Activated CD8-positive, alpha-beta T cell treated with anti-CD3 and anti-CD28 coated beads, Interleukin-2, amount 10 ng/mL, durations not matched to agents 7 days and 5 days (primary cell): ENCODE data around the gene KLHL35. TPM values are rescaled to one million over a fixed set of nuclear protein-coding genes. Genes with fewer than 3 reads are reported as not detected.
"Not testable (repeated sequence)": the region's sequence is repeated elsewhere in the genome, so short reads cannot be mapped to it uniquely, and the experiment has no call there.

Experiments used
- ATAC-seq: fragments of 150-1000 bp; cut with Tn5 transposase; one replicate; pipeline ENCODE4 v1.10.0; 2021; ENCODE audit warnings: moderate library complexity
- CTCF ChIA-PET: fragments of 350-600 bp; sonication (Branson Sonifier 250); formaldehyde crosslinking; loops from one replicate; lab custom pipeline; 2021; ENCODE audit warnings: antibody characterized with exemption; lab: Charles Lee
- POLR2A ChIA-PET: fragments of 350-600 bp; sonication (Branson Sonifier 250); formaldehyde crosslinking; loops from one replicate; lab custom pipeline; 2021; ENCODE audit warnings: antibody characterized with exemption; lab: Charles Lee
- DNase-seq: peaks from one replicate; pipeline ENCODE4 v3.0.0-alpha.2; 2020
- H3K27ac Mint-ChIP-seq: one replicate; pipeline ENCODE4 v1.8.0; 2021; ENCODE audit warnings: mild to moderate bottlenecking, mixed read lengths
- H3K27me3 Mint-ChIP-seq: one replicate; pipeline ENCODE4 v1.8.0; 2021; ENCODE audit warnings: low read depth, mixed read lengths
- H3K36me3 Mint-ChIP-seq: one replicate; pipeline ENCODE4 v1.8.0; 2021; ENCODE audit warnings: low read depth, mixed read lengths
- H3K4me1 Mint-ChIP-seq: one replicate; pipeline ENCODE4 v1.8.0; 2021; ENCODE audit warnings: low read depth, mixed read lengths
- H3K4me3 Mint-ChIP-seq: one replicate; pipeline ENCODE4 v1.8.0; 2021; ENCODE audit warnings: mild to moderate bottlenecking, mixed read lengths
- H3K9me3 Mint-ChIP-seq: one replicate; pipeline ENCODE4 v1.8.0; 2022; ENCODE audit warnings: mixed read lengths; ENCODE audit not compliant: insufficient read depth
- total RNA-seq, 2 experiments: library from RNA; stranded (reverse); gene quantifications; one replicate each; pipeline ENCODE4 v1.2.3, GENCODE V29; 2021

KLHL35 gene
- total RNA-seq, 2 experiments from 2014 or later, result 0.26 to 0.31 TPM

DNA sequence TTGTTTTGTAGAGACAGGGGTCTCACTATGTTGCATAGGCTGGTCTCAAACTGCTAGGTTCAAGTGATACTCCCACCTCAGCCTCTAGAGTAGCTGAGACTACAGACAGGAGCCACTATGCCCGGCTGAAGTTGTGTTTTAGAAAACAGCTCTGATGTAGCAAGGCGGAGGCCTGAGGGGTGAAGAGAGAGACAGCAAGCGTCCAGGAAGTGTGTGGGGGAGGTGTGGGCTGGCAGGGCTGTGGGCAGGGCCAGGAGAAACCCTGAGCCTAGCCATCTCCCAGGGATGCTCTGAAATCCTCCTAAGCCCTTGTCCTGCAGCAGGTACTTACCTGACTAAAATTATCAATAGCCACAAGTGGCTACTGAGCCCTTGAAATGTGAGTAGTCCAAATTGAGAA lies 49.8 kb downstream of the KLHL35 start:
- POLR2A ChIA-PET, result interaction anchor here (0.6 to 2.8 kb wide), 7 partner anchors 31 to 107 kb away, joined by 3 to 12 read pairs (median 4); no protein-coding TSS in a partner anchor
- H3K27me3 Mint-ChIP-seq, result peaks cover 6% of the 10 kb centered on the region
- ATAC-seq (peak; percentile 81), DNase-seq (peak; percentile 72)
- H3K4me1 Mint-ChIP-seq, result peaks cover 31% of the 10 kb centered on the region
- H3K9me3 Mint-ChIP-seq, result no peaks in the 10 kb centered on the region
- H3K27ac Mint-ChIP-seq, result peak overlapping the region; percentile 92
- CTCF ChIA-PET, result interaction anchor here (0.7 to 12.3 kb wide), 12 partner anchors 11 to 106 kb away, joined by 3 to 401 read pairs (median 11); partner anchors contain the start of gene ARRB1
- no peaks in the 10 kb centered on the region for H3K36me3 Mint-ChIP-seq
- peak overlapping the region; percentile 19 for H3K4me3 Mint-ChIP-seq

GRCh38 chr11:75380716-75381420 lies 52.1 kb downstream of the KLHL35 start:
- ChIA-PET CTCF (interaction anchor here (0.6 to 12.3 kb wide), 6 partner anchors 9 to 104 kb away, joined by 3 to 401 read pairs (median 54); partner anchors contain the start of gene ARRB1), POLR2A (interaction anchor here (1.3 to 2.7 kb wide), 2 partner anchors 29 to 49 kb away, joined by 6 to 7 read pairs; partner anchors contain the start of gene ARRB1)
- Mint-ChIP-seq H3K4me1 (peaks cover 37% of the 10 kb centered on the region), H3K27me3 (no peaks in the 10 kb centered on the region), H3K36me3 (no peaks in the 10 kb centered on the region), H3K9me3 (no peaks in the 10 kb centered on the region), H3K27ac (peak overlapping the region; percentile 43), H3K4me3 (no peak overlapping the region)
- ATAC-seq, result no peak
- DNase-seq, result no peak

GRCh38 chr11:75380245-75380644 lies 52.8 kb downstream of the KLHL35 start:
- Mint-ChIP-seq H3K4me3 (no peak overlapping the region), H3K36me3 (no peaks in the 10 kb centered on the region)
- POLR2A ChIA-PET, result interaction anchor here (1.3 kb wide), 1 partner anchor 28 kb away, joined by 6 read pairs; the partner anchor contains the start of gene ARRB1

DNA sequence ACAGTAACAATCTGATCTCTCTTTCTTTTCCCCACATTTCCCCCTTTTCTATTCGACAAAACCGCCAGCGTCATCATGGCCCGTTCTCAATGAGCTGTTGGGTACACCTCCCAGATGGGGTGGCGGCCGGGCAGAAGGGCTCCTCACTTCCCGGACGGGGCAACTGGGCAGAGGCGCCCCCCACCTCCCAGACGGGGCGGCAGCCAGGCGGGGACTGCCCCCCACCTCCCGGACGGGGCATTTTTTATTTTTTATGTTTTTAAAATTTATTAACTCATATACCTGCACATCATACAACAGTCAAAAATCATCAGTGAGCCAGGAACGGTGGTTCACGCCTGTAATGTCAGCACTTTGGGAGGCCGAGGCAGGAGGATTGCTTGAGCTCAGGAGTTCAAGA lies 54.2 kb downstream of the KLHL35 start:
- DNase-seq, ATAC-seq, H3K27me3 Mint-ChIP-seq, H3K27ac Mint-ChIP-seq, H3K9me3 Mint-ChIP-seq, H3K36me3 Mint-ChIP-seq, H3K4me3 Mint-ChIP-seq, POLR2A ChIA-PET: not testable (repeated sequence)
- peaks cover 27% of the 10 kb centered on the region for H3K4me1 Mint-ChIP-seq
- CTCF ChIA-PET, result interaction anchor here (7.6 kb wide), 1 partner anchor 49 kb away, joined by 58 read pairs; no protein-coding TSS in a partner anchor

More at GRCh38 chr11:75380245-75380644, 52.8 kb downstream of the KLHL35 start:
- H3K27ac Mint-ChIP-seq, result no peak overlapping the region
- H3K4me1 Mint-ChIP-seq, result peaks cover 37% of the 10 kb centered on the region
- CTCF ChIA-PET, result interaction anchor here (5.9 to 12.3 kb wide), 3 partner anchors 29 to 103 kb away, joined by 49 to 401 read pairs (median 58); partner anchors contain the start of gene ARRB1
- ATAC-seq, result no peak
- H3K9me3 Mint-ChIP-seq, result no peaks in the 10 kb centered on the region
- H3K27me3 Mint-ChIP-seq, result no peaks in the 10 kb centered on the region
- DNase-seq, result no peak

DNA sequence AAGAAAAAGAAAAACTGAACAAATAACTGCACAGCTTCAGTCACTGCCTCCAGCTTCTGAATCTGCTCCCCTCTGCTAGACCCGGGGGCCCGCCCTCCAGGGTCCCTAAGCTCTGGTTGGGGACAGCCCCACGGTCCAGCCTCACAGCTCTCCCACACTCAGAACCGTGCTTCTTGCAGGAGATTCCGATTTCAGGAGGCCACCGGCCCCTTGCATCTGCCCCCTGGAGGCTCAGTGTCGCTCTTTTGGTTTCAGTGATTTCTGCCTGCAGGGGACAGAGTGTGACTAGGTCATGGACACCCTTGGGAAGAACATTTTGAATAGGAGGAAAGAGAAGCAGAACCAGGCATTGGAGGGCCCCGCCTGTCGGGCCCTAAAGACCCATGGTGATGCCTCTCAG lies 56.8 kb downstream of the KLHL35 start:
- no peak overlapping the region for H3K4me3 Mint-ChIP-seq
- H3K9me3 Mint-ChIP-seq, result no peaks in the 10 kb centered on the region
- no peaks in the 10 kb centered on the region for H3K27me3 Mint-ChIP-seq
- CTCF ChIA-PET, result interaction anchor here (0.7 to 2.0 kb wide), 5 partner anchors 8 to 100 kb away, joined by 3 to 7 read pairs (median 4); no protein-coding TSS in a partner anchor
- H3K27ac Mint-ChIP-seq, result no peak overlapping the region
- POLR2A ChIA-PET, result interaction anchor here (0.8 kb wide), 1 partner anchor 24 kb away, joined by 3 read pairs; no protein-coding TSS in a partner anchor
- DNase-seq, result no peak
- H3K36me3 Mint-ChIP-seq, result peaks cover 2% of the 10 kb centered on the region
- ATAC-seq, result no peak
- H3K4me1 Mint-ChIP-seq, result peaks cover 26% of the 10 kb centered on the region

- ATAC-seq (no peak), DNase-seq (no peak)
- CTCF ChIA-PET, result interaction anchor here (1.2 to 2.0 kb wide), 3 partner anchors 45 to 99 kb away, joined by 3 to 7 read pairs (median 6); no protein-coding TSS in a partner anchor
- Mint-ChIP-seq H3K9me3 (no peaks in the 10 kb centered on the region), H3K27me3 (no peaks in the 10 kb centered on the region), H3K4me3 (no peak overlapping the region), H3K4me1 (peaks cover 22% of the 10 kb centered on the region), H3K36me3 (peaks cover 2% of the 10 kb centered on the region), H3K27ac (peak overlapping the region; percentile 27)
- POLR2A ChIA-PET, result interaction anchor here (0.8 kb wide), 1 partner anchor 23 kb away, joined by 3 read pairs; no protein-coding TSS in a partner anchor
Measured at GRCh38 chr11:75375626-75376025, 57.4 kb downstream of the KLHL35 start.

- CTCF ChIA-PET, result interaction anchor here (2.0 kb wide), 1 partner anchor 95 kb away, joined by 6 read pairs; no protein-coding TSS in a partner anchor
Measured at GRCh38 chr11:75374646-75375045, 58.4 kb downstream of the KLHL35 start.

GRCh38 chr11:75373201-75373600 lies 59.8 kb downstream of the KLHL35 start:
- CTCF ChIA-PET, result interaction anchor here (1.9 to 2.0 kb wide), 4 partner anchors 10 to 93 kb away, joined by 7 to 14 read pairs (median 10); no protein-coding TSS in a partner anchor
- H3K4me1 Mint-ChIP-seq, result peaks cover 39% of the 10 kb centered on the region
- ATAC-seq, result no peak
- no peaks in the 10 kb centered on the region for H3K27me3 Mint-ChIP-seq
- POLR2A ChIA-PET, result no interaction called here
- no peak overlapping the region for H3K4me3 Mint-ChIP-seq
- no peaks in the 10 kb centered on the region for H3K9me3 Mint-ChIP-seq
- DNase-seq, result no peak
- H3K36me3 Mint-ChIP-seq, result peaks cover 9% of the 10 kb centered on the region
- no peak overlapping the region for H3K27ac Mint-ChIP-seq

More at GRCh38 chr11:75374646-75375045, 58.4 kb downstream of the KLHL35 start:
- Mint-ChIP-seq H3K4me1 (peaks cover 28% of the 10 kb centered on the region), H3K4me3 (no peak overlapping the region), H3K36me3 (peaks cover 6% of the 10 kb centered on the region), H3K9me3 (no peaks in the 10 kb centered on the region), H3K27me3 (no peaks in the 10 kb centered on the region), H3K27ac (no peak overlapping the region)
- ATAC-seq (no peak), DNase-seq (no peak)
- POLR2A ChIA-PET, result no interaction called here

Other genes starting within 250 kb of the KLHL35 start
- gene TPBGL, start 192.4 kb downstream of the KLHL35 start, total RNA-seq, result under 1 TPM in 1 of 2 experiments, not detected in 1; 0.13 TPM
- gene ARRB1, start 81.5 kb downstream of the KLHL35 start, total RNA-seq, result 10 to 100 TPM; 69.4 to 82.6 TPM
- gene RPS3, start 33.7 kb downstream of the KLHL35 start, total RNA-seq, result 1,000 to 10,000 TPM; 2,820 to 2,871 TPM
- 10 to 100 TPM; 23.1 to 26.6 TPM for gene GDPD5, start 92.7 kb upstream of the KLHL35 start, total RNA-seq
- 10 to 100 TPM in 1 of 2 experiments, 1 to 10 TPM in 1; 9.3 to 10.8 TPM for gene SERPINH1, start 129.1 kb upstream of the KLHL35 start, total RNA-seq
- gene MAP6, start 235.8 kb upstream of the KLHL35 start, total RNA-seq, result not detected